ENCODE measurements around the gene ULK3.

The ULK3 gene

GRCh38 chr15:74822233-74822632, 20.7 kb downstream of the ULK3 start:
- no peak for DNase-seq (ENCODE audit: low read depth in 2 of 2)

- no peak for DNase-seq (ENCODE audit: low read depth in 2 of 2)
These were observed 21.2 kb downstream of the ULK3 start for GRCh38 chr15:74821790-74822158.

GRCh38 chr15:74821091-74821789, 21.7 kb downstream of the ULK3 start:
- no peak for DNase-seq (ENCODE audit: low read depth in 2 of 2)

- no peak for DNase-seq (ENCODE audit: low read depth in 2 of 2)
These were observed 22.9 kb downstream of the ULK3 start for GRCh38 chr15:74820056-74820455.

- no peak for DNase-seq (ENCODE audit: low read depth in 2 of 2)
These were observed 25.6 kb downstream of the ULK3 start for GRCh38 chr15:74817370-74817737.

DNA sequence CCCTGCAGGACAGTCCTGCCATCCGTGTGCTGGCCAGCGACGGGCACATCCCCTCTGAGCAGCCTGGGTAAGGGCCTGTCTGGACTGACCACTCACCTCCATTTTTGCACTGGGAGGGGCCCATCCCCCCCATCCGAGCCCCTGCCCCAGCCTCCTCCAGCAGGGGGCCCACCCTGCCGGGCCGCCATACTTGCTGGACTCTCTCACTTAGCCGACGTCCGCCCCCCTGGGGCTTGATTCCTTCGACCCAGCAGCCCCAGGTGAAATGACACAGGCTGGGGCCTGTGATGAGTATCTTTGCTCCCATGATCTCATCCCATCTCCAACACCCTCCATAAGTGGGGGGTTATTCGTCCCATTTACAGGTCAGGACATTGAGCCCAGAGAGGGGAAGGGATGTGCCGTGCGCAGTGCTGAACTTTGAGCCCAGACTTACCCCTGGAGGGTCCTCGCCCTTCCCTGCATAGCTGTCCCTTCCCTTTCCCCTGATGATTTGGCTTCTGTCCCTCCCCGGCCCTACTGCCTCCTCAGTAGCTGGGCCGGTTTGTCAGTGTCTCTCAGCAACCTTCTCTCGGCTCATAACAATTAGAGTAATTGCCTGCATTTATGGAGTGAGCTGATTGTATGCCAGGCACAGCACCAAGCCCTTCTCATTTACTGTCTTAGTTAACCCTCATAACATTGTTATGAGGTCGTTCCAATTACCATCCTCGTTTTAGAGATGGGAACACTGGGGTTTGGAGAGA, 26.2 kb downstream of the ULK3 start:
- no peak for DNase-seq (ENCODE audit: low read depth in 2 of 2)

DNA sequence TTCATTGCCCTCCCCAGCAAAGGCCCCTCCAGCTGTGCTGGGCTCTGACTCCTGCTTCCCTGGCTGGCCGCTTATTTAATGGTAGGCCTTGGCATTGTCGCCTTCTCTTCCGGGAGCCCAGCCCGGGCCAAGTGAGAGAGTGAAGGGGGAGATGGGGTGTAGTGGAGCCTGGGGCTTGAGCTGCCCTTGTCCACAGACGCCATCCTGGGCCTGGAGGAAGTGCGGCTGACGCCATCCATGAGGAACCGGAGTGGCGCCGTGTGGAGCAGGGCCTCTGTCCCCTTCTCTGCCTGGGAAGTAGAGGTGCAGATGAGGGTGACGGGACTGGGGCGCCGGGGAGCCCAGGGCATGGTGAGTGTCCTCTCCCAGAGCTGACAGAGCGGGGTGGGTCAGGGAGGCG, 27.0 kb downstream of the ULK3 start:
- no peak for DNase-seq (ENCODE audit: low read depth in 2 of 2)

- no peak for DNase-seq (ENCODE audit: low read depth in 2 of 2)
These were observed 27.6 kb downstream of the ULK3 start for GRCh38 chr15:74815121-74815934.

- DNase-seq (ENCODE audit: low read depth in 2 of 2) = no peak
These were observed 30.4 kb downstream of the ULK3 start, which contains the start of gene LMAN1L for GRCh38 chr15:74812533-74812932. TSS of gene LMAN1L (plus strand) at chr15:74812835. CDS start at chr15:74812855, 20 bp downstream.

GRCh38 chr15:74809956-74810355, 33.0 kb downstream of the ULK3 start:
- no peak for DNase-seq (ENCODE audit: low read depth in 2 of 2)

DNA sequence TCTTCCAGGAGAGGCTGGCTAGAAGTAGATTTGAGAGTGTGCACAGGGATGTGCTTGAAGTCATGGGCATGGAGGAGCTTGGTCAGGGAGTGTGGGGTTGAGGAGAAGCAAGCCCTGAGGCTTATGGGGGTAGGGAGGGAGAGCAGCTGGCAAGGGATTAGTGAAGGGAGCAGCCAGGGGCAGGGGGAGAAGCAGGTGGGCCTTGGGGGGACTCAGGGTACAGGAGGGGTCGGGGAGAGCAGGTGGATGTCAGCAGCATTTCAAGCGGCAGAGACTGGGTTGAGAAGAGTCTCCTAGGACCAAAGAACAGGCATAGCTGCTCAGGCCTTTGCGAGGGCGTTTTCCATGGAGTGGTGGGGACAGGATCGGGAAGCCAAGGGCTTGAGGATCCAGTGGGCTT, 33.7 kb downstream of the ULK3 start:
- no peak for DNase-seq (ENCODE audit: low read depth in 2 of 2)

DNA sequence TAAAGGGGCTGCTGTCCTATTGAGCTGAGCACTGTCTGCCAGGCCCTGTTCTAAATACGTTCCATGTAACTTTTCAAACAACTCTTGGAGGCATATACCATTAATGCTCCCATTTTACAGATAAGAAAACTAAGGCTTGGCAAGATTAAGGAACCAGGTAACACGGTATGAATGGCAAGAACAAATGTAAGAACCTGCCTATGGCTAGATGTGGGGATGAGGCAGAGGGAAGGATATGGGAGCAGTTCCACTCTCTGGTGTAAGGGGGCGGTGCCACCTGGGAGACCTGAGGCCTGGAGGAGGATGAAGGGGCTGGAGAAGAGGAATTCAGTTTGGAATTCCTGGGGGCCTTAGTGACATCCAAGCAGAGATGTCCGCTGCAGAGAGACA, 34.1 kb downstream of the ULK3 start:
- no peak for DNase-seq (ENCODE audit: low read depth in 2 of 2)

DNA sequence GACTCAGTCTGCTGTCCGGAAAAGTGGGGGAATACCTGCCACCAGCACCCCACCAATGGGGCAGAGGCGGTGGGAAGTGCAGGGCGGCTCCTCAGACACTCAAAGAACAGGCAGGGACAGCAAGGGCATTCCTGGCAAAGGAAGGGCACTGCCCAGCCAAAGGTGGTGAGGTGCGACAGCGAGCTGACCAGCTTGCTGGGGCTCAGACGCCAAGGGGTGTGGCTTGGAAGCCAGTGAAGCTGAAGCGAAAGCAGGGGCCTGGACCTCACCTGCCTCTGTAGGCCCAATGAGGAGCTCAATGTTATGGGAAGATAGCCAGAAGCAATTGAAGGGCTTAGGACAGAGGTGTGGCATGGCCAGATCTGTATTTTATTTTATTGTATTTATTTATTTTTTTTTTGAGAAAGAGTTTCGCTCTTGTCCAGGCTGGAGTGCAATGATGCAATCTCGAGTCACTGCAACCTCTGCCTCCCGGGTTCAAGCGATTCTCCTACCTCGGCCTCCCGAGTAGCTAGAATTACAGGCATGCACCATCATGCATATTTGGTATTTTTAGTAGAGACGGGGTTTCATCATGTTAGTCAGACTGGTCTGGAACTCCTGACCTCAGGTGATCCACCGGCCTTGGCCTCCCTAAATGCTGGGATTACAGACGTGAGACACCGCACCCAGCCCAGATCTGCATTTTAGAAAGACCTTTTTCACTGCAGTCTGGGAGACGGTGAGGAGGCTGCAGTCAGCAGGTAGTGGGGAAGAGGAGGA, 34.7 kb downstream of the ULK3 start:
- DNase-seq (ENCODE audit: low read depth in 2 of 2) = no peak

GRCh38 chr15:74807282-74807681, 35.7 kb downstream of the ULK3 start:
- no peak for DNase-seq (ENCODE audit: low read depth in 2 of 2)

DNA sequence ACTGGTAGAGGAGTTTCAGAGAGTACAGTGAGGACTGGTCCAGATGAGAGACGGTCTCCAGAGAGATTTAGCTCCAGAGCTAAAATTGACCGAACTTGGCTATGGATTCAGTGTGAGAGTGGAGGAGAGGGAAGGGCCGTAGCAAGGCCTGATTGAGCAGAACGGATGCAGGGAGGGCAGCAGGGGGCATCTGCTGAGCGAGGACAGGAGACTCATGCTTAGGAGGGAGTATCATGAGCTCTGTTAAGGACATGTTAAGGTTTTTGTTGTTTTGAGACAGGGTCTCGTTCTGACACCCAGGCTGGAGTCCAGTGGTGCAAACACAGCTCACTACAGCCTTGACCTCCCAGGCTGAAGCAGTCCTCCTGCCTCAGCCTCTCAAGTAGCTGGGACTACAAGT, 38.0 kb downstream of the ULK3 start:
- no peak for DNase-seq (ENCODE audit: low read depth in 2 of 2)

- no peak for DNase-seq (ENCODE audit: low read depth in 2 of 2)
These were observed 40.0 kb downstream of the ULK3 start for GRCh38 chr15:74802862-74803447.

- DNase-seq (ENCODE audit: low read depth in 2 of 2) = no peak
These were observed 40.7 kb downstream of the ULK3 start for GRCh38 chr15:74802290-74802689.

GRCh38 chr15:74801311-74801997, 41.5 kb downstream of the ULK3 start:
- no peak for DNase-seq (ENCODE audit: low read depth in 2 of 2)

GRCh38 chr15:74800559-74801094, 42.3 kb downstream of the ULK3 start:
- DNase-seq (ENCODE audit: low read depth in 2 of 2) = no peak

GRCh38 chr15:74799856-74800558, 42.9 kb downstream of the ULK3 start:
- DNase-seq (ENCODE audit: low read depth in 2 of 2) = no peak
